SIG-M5 (cell line): ENCODE data around the gene CFI.
A peak's percentile ranks its signal among the peaks of the same experiment; 100 is the strongest.

Experiments used
- DNase-seq: peaks from one replicate; lab custom pipeline; 2025; lab: John Stamatoyannopoulos, UW

The CFI gene

GRCh38 chr4:109801895-109802319 is at the start of gene CFI:
CFI (minus strand) TSS chr4:109801999; CDS start chr4:109801971, 28 bp downstream.
- no peak for DNase-seq

DNA sequence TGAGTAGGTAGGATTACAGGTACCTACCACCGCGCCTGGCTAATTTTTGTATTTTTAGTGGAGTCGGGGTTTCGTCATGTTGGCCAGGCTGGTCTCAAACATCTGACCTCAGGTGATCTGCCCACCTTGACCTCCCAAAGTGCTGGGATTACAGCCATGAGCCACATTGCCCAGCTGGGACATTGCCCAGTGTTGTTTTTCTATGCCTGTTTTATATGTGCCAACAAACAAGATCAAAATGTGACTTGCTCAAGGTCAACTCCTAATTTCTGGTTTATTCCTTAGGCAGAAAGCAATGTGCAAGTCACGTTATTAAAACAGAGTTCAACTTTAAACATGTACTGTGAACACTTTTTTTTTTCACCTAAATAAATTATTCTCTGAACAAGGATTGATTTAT is 48.8 kb upstream of the CFI start:
- no peak for DNase-seq

DNA sequence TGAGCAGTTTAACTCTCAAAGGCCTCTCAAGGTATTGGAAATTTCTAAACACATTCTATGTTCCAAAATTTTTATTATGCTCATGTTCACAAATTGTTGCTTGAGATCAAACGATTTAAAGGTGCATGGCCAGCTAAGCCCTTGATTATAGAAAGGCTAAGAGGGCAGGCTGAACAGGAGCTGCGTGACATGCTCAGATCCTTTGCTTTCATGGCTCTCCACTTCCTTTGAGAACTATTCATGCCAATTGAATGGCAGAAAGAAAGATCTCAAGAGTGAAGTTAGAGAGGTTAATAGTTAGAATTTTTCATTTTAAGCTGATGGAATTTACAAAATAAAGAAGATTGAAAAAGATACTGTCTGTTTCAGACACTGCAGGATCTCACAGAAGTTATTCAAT is 46.7 kb upstream of the CFI start:
- no peak for DNase-seq

- DNase-seq, result no peak
Measured at GRCh38 chr4:109847896-109848442, 46.2 kb upstream of the CFI start, which contains the start of gene LRIT3. LRIT3 (plus strand) TSS chr4:109848107; CDS start chr4:109848202, 95 bp downstream.

GRCh38 chr4:109846395-109847098 is 44.7 kb upstream of the CFI start:
- DNase-seq, result no peak

DNA sequence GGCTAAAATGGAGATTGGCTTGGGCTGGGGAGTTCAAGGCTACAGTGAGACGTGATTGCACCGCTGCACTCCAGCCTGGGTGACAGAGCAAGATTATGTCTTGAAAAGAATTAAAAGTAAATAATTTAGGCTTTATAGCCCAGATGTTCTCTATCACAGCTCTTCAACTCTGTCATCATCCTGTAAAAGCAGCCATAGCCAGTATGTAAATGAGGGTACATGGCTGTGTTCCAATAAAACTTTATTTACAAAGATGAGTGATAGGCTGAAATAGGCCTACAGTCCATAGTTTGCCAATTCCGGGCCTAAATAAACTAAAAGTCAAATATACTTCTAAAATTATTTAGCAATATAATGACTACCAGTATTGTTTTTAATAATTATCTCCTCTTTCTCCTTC is 35.2 kb upstream of the CFI start:
- DNase-seq, result no peak

- no peak for DNase-seq
Measured at GRCh38 chr4:109833756-109834155, 32.0 kb upstream of the CFI start.

- no peak for DNase-seq
Measured at GRCh38 chr4:109827672-109828071, 25.9 kb upstream of the CFI start, which contains the start of gene RRH. RRH (plus strand) TSS chr4:109827972; CDS start chr4:109828028, 56 bp downstream.

- no peak for DNase-seq
Measured at GRCh38 chr4:109826719-109827118, 24.9 kb upstream of the CFI start.

- DNase-seq, result no peak
Measured at GRCh38 chr4:109821185-109821584, 19.4 kb upstream of the CFI start.

DNA sequence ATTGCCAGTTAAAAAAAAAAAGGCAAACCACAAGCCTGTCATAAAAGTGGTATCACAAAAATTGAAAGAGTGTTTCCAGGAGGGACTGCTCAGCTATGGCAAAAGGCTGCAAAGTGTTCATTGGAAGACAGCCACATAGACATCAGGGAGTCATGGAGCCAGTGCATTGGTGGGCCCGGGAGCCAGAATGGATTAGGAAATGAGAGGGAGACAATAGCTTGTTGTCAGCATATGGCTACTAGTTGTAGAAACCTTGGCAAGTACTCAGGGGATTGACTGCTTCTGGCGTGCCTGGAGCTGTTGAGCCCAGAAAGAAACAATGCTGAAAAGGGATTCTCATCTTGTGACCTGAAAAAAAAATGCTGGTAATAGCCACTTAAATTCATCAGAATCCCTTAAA is 18.8 kb upstream of the CFI start:
- no peak for DNase-seq

DNA sequence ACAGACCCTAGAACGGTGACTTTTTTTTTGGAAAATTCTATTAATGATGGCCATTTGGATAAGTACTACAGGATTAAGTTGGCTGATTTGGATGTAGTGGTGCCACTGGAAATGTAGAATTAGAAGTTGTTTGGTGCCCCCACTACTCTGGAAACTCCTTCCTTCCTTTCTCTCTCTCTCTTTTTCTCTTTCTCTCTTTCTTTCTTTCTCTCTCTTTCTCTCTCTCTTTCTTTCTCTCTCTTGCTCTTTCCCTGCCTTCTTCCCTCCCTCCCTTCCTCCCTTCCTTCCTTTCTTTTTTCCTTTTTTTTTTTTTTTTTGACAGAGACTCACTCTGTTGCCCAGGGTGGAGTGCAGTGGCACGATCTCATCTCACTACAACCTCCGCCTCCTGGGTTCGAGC is 16.5 kb upstream of the CFI start:
- DNase-seq, result no peak

DNA sequence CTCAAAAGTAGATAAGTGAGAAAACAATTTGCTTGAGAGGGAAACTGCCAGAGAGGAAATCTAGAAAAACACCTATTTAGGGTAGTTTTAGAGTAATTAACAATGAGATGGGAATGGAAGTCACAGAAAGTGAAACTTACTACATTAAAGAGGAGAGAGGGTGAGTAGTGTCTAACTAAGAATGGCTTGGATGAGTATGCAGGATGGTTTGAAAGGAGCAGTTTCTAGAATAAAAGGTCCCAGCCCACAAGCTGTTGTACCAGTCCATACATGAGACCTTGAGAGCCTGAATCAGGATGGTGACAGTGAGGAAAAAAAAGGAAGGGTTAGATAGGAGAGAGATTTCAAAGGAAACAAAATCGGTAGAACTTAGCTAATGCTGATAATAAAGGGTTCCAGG is 15.1 kb upstream of the CFI start:
- no peak for DNase-seq

DNA sequence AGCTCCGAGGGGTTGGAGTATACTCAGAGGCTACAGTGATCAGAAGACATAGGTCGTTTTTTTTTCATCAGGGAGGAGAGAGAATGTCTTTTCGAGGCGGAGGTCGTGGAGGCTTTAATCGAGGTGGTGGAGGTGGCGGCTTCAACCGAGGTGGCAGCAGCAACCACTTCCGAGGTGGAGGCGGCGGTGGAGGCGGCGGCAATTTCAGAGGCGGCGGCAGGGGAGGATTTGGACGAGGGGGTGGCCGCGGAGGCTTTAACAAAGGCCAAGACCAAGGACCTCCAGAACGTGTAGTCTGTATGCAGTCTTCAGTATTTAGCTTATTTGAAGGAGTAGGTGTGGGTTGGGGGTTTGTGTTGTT is 14.3 kb upstream of the CFI start:
- no peak for DNase-seq

DNA sequence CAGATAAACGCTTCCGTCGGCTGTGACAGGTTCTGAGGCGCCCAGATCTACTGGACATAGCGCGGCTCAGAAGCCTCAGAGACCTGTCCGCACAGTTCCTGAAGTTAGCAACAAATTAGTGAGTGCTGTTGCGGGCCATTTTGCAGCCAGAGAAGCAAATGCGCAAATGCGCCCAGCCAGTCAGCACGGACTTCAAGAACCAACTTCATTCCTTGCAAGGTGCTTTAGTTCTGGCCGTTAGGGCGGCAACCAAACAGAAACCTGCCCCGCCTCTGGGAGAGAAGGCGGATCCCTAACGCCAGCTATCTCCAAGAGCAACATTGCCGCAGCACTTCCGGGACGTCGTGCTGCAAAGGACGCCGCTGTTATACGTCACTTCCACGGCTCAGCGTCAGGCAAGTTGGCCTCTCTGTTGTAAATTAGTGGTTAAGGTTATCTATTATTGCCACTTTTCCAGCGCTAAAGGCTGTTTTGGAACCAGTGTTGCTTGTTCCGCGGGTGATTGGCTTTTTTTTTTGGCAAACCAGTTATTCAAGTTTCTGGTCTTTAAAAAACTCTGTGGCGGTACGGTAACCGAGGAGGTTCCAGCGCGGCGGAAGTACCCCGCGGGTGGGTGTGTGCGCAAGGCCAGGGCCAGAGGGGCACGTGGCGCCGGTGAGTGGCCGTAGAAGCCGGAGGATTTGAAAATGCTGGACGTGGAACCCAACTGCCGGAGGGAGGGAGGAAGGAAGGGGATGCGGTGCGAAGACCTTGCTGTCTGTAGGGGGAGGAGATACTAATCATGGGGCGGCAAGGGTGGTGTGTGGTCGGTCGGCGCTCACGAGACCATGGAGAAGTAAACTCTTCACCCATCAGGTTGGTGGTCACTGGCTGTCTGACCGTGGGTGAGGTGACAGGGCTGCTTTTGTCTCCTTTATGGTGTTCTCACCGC is 13.6 kb upstream of the CFI start, which contains the start of gene GAR1:
TSS of gene GAR1 (plus strand) at position 612 of the 931 bp plus-strand sequence. CDS start 403 bp downstream, outside the sequence.
- DNase-seq, result peak; percentile 77

GRCh38 chr4:109811707-109812106 is 9.9 kb upstream of the CFI start:
- DNase-seq, result no peak

DNA sequence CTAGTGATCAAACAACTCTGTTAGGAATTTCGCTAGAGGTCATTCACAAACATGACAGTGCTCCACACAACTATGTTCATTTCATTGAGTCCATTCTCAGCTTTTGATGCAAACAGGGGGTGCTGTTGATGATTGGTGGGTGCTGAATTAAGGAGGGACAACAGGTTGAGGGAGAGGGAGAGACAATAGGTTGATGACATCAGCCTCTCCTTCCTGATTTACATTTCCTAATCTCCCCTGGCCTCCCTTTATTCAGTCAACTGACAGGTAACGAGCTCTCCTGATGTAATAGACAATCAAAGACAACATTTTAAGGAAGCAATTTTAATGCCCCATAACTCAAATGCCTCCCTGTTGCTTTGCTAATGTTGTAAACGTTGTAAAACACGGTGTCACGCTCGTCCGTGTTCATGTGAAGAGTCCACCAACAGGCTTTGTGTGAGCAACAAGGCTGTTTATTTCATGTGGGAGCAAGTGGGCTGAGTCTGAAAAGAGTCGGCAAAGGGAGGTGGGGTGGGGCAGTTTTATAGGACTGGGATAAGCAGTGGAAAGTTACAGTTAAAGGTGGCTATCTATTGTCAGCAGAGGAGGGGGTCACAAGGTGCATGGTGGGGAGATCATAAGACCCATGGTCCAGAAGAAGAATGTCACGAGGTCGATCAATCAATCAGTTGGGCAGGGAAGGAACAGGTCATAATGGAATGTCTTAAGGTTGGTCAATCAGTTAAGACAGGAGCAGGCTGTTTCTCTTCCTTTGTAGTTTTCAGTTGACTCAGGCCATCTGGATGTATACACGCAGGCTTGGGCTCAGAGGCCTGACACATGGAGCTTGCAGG is 9.0 kb upstream of the CFI start:
- no peak for DNase-seq

GRCh38 chr4:109809655-109810054 is 7.9 kb upstream of the CFI start:
- DNase-seq, result no peak

DNA sequence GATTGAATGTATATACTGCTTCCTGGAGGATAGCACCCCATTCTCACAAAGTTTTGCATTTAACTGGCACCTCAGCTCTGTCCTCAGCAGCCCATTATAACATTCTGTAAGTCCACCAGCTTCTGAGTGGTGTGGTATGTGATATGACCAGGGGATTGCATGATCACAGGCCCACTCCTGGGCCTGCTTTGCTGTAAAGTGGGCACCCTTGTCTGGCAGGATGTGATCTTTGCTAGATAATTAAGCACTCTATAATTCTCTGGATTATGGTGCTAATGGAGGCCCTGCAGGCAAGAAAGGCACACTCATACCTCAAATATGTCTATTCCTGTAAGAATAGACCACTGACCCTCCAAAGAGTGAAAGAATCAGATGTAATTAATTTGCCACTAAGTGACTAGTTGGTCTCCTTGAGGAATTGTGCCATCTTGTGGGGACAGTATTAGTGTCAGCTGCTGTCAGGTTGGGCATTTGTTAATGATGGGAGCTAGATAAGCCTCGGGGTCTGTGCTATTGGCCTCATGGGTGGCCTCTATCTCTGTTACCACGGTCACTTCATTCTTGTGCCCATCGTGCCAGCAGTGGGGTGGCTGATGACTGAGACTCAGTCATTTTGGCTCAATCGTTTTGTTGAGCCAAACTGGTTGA is 2.2 kb upstream of the CFI start:
- DNase-seq, result no peak

DNA sequence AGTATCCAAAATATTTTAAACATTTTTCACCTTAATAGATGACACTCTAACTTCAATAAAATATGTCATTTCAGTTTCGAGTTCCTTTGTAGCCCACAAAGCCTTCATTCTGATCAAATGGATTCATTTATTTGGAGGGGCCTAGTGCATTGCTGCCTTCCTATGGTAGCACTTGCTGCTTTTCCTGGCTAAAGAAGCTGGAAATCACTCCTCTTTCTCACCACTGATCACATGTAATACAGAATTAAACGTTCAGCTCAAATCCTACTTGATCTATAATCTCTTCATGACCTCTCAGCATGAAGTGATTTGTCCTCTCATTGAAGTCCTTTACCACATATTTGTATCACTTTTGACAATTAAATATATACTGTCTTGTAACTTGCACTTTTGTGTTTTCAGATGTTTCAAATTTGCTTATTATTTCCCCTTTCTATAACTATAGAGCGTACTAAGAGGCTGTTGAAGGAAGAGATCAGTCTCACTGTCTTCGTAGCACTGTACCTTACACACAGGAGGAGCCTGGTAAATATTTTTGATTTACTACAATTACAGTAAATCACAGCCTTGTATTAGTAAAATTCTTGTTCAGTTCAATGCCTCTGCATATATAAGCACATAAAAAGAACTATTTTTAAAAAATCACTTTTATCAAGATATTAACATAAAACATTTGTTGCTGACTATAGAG is 555 bp downstream of the CFI start:
- DNase-seq, result no peak

DNA sequence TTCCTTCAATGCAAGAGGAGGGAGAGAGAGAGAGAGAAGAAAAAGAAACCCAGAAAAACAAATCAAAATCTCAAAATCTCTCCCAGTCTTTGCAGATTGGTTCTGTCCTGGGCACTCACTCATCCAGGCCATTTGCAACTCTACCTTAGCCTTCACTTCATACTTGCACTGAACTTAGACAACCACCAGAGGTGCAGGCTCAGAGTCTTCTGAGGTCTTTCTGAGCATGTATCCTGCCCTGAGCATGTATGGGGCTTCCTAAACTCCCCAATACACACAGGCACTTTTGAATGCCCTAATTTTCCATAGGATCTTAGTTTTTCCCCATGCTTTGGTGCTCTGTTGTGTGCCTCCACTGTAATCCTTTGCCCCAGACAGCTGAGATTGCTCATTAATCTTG is 2.9 kb downstream of the CFI start:
- no peak for DNase-seq
